ENCODE results near the gene CCHCR1. TPM values are rescaled to one million over a fixed set of nuclear protein-coding genes. Genes with fewer than 3 reads are reported as not detected.

CCHCR1 gene
- total and polyA plus RNA-seq, 9 of the 15 experiments (the other 6 are each of a cell fraction or from before 2014, with no cell fraction given), result 1.2 to 47.3 (median 32.0) TPM

DNA sequence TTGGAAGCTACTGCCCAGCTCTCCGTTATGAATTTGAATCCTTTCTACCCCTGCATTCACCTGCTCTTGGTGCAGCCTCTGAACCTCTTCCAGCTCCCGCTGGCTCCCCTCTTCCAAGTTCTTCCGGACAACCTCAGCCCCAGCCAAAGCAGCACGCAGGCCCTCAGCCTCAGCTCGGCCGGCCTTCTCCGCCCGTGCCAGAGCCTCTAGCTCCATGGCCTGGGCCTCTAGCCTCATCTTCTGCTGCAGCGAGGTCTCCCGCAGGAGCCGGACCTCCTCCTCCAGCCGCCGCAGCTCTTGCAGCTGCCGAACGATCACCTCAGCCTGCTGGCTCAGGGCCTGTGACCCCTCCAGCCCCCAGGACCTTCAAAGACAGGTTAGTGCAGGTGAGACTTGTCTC, 3.2 kb downstream of the CCHCR1 start:
- ATAC-seq, result no peak
- intact Hi-C loops (cut with micrococcal nuclease) (no loop called here), in situ Hi-C loops (cut with MboI) (no loop called here)
- DNase-seq (ENCODE audit: extremely low read depth in 1 of 4, low spot score in 3 of 4), result no peak
- H2AFZ ChIP-seq (ENCODE audit: low read depth, low read length), result no peak overlapping the region
- no peak overlapping the region for H3K4me3 ChIP-seq
- H3K27ac ChIP-seq (ENCODE audit: extremely low read depth, low read depth, low read length), result no peak overlapping the region
- no peak for FAIRE-seq
- ChIA-PET POLR2A (interaction anchor here (1.4 to 1.9 kb wide), 2 partner anchors 10 to 43 kb away, joined by 3 to 6 read pairs; no protein-coding TSS in a partner anchor), CTCF (ENCODE audit: low intra/inter-chr PET ratio) (no interaction called here)
- BruUV-seq (replicated peaks), result no TSS peak
- peaks cover 16% of the 10 kb centered on the region; the same call in 2 of the 3 replicates for H3K79me2 ChIP-seq (ENCODE audit: control insufficient read depth, insufficient read depth, low read length)
- no peaks in the 10 kb centered on the region for H3K9me1 ChIP-seq (ENCODE audit: control insufficient read depth, insufficient read depth, low read length)
- peaks cover 12 to 23% of the 10 kb centered on the region in 2 experiments; a peak in 4 of 5 replicates for H3K4me1 ChIP-seq (replicated peaks in 1 of 2; ENCODE audit: control insufficient read depth in 2 of 2, insufficient read depth in 2 of 2, low read length in 2 of 2)
- H3K4me2 ChIP-seq (ENCODE audit: insufficient read depth, low read length), result no peak overlapping the region
- no peak for TF ChIP-seq PRMT5 (CRISPR knock-in tag; IDR thresholded peaks at IDR 0.05)
- no peak for TF ChIP-seq THRAP3 (IDR thresholded peaks at IDR 0.05; ENCODE audit: borderline replicate concordance)
- no peak for TF ChIP-seq NR1H2 (CRISPR knock-in tag; IDR thresholded peaks at IDR 0.05)
- H3K36me3 ChIP-seq (ENCODE audit: control insufficient read depth, insufficient read depth, low read length), result peaks cover 50% of the 10 kb centered on the region; the same call in 2 of the 3 replicates
- no peaks in the 10 kb centered on the region for H3K9me3 ChIP-seq (replicated peaks; ENCODE audit: control insufficient read depth, insufficient read depth, low read depth, low read length)
- peak overlapping the region in 1 of 2 experiments; percentile 38; a peak in 2 of 4 replicates for H3K9ac ChIP-seq (ENCODE audit: insufficient read depth in 1 of 2, low read depth in 2 of 2, low read length in 2 of 2)
- no peaks in the 10 kb centered on the region for H3K27me3 ChIP-seq (ENCODE audit: control insufficient read depth in 2 of 2, insufficient read depth in 2 of 2, low read length in 2 of 2)
- no peaks in the 10 kb centered on the region for H4K20me1 ChIP-seq (replicated peaks; ENCODE audit: control insufficient read depth, insufficient read depth, low read length)
- WGBS (ENCODE audit: insufficient coverage, low coverage, missing lambda C conversion rate), result 96% methylated on average over 15 of the region's 15 CpGs

DNA sequence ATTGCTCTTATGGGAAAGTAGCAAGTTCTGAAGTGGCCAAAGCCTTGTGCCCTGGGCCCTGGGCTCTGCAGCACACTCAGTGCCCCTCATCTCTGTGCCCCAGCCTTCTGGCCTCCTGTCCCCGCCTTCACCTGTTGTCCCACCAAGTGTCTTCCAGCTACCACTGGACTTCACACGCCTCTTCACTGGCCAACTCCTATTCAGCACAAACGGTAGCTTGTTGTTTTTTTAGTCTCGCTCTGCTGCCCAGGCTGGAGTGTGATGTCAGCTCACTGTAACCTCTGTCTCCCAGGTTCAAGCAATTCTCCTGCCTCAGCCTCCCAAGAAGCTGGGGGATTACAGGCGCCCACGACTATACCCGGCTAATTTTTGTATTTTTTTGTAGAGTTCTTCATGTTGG, 4.8 kb downstream of the CCHCR1 start:
- peak overlapping the region in 1 of 2 experiments; percentile 81; a peak in 2 of 4 replicates for H3K9ac ChIP-seq (ENCODE audit: insufficient read depth in 1 of 2, low read depth in 2 of 2, low read length in 2 of 2)
- FAIRE-seq (no peak), DNase-seq (ENCODE audit: extremely low read depth in 1 of 4, low spot score in 3 of 4) (no peak), ATAC-seq (no peak)
- intact Hi-C loops (cut with micrococcal nuclease) (no loop called here), in situ Hi-C loops (cut with MboI) (no loop called here)
- H3K9me3 ChIP-seq (replicated peaks; ENCODE audit: control insufficient read depth, insufficient read depth, low read depth, low read length), result no peaks in the 10 kb centered on the region
- H3K27ac ChIP-seq (ENCODE audit: extremely low read depth, low read depth, low read length), result no peak overlapping the region
- 78% methylated on average over 7 of the region's 7 CpGs for WGBS (ENCODE audit: insufficient coverage, low coverage, missing lambda C conversion rate)
- no peak overlapping the region for H3K4me3 ChIP-seq
- POLR2A ChIA-PET, result interaction anchor here (0.7 kb wide), 1 partner anchor 638 kb away, joined by 4 read pairs; no protein-coding TSS in a partner anchor
- peaks cover 8% of the 10 kb centered on the region; the same call in 2 of the 3 replicates for H3K79me2 ChIP-seq (ENCODE audit: control insufficient read depth, insufficient read depth, low read length)
- CTCF ChIA-PET (ENCODE audit: low intra/inter-chr PET ratio), result interaction anchor here (0.6 kb wide), 1 partner anchor 21 kb away, joined by 3 read pairs; no protein-coding TSS in a partner anchor
- H3K4me2 ChIP-seq (ENCODE audit: insufficient read depth, low read length), result no peak overlapping the region
- peaks cover 56% of the 10 kb centered on the region; the same call in 2 of the 3 replicates for H3K36me3 ChIP-seq (ENCODE audit: control insufficient read depth, insufficient read depth, low read length)
- no TSS peak for BruUV-seq (replicated peaks)
- H3K4me1 ChIP-seq (replicated peaks in 1 of 2; ENCODE audit: control insufficient read depth in 2 of 2, insufficient read depth in 2 of 2, low read length in 2 of 2), result peaks cover 7 to 16% of the 10 kb centered on the region in 2 experiments; a peak in 4 of 5 replicates
- H4K20me1 ChIP-seq (replicated peaks; ENCODE audit: control insufficient read depth, insufficient read depth, low read length), result no peaks in the 10 kb centered on the region
- no peaks in the 10 kb centered on the region for H3K9me1 ChIP-seq (ENCODE audit: control insufficient read depth, insufficient read depth, low read length)
- H2AFZ ChIP-seq (ENCODE audit: low read depth, low read length), result no peak overlapping the region
- no peaks in the 10 kb centered on the region for H3K27me3 ChIP-seq (ENCODE audit: control insufficient read depth in 2 of 2, insufficient read depth in 2 of 2, low read length in 2 of 2)
- TF ChIP-seq FOXJ2 (tag; IDR thresholded peaks at IDR 0.05) (no peak), U2AF2 (optimal IDR thresholded peaks at IDR 0.05; ENCODE audit: low read depth, low read length) (no peak), ZKSCAN1 (IDR thresholded peaks at IDR 0.05; ENCODE audit: low read depth, low read length) (no peak), SMARCE1 (IDR thresholded peaks at IDR 0.05) (no peak), KDM4B (IDR thresholded peaks at IDR 0.05; ENCODE audit: borderline replicate concordance in 2 of 2, low read depth in 1 of 2) (no peak), ZNF584 (CRISPR knock-in tag; IDR thresholded peaks at IDR 0.05; ENCODE audit: low read depth) (no peak), SRF (CRISPR knock-in tag; IDR thresholded peaks at IDR 0.05) (no peak), PHB2 (IDR thresholded peaks at IDR 0.05; ENCODE audit: low read depth) (no peak), ARID1B (IDR thresholded peaks at IDR 0.05) (no peak)
- TF ChIP-seq, protein P1, sequence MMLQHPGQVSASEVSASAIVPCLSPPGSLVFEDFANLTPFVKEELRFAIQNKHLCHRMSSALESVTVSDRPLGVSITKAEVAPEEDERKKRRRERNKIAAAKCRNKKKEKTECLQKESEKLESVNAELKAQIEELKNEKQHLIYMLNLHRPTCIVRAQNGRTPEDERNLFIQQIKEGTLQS (IDR thresholded peaks at IDR 0.05), result no peak
- TF ChIP-seq, protein P1 (CRISPR knock-in tag; conservative IDR thresholded peaks at IDR 0.05), result no peak
- TF ChIP-seq, protein P2, sequence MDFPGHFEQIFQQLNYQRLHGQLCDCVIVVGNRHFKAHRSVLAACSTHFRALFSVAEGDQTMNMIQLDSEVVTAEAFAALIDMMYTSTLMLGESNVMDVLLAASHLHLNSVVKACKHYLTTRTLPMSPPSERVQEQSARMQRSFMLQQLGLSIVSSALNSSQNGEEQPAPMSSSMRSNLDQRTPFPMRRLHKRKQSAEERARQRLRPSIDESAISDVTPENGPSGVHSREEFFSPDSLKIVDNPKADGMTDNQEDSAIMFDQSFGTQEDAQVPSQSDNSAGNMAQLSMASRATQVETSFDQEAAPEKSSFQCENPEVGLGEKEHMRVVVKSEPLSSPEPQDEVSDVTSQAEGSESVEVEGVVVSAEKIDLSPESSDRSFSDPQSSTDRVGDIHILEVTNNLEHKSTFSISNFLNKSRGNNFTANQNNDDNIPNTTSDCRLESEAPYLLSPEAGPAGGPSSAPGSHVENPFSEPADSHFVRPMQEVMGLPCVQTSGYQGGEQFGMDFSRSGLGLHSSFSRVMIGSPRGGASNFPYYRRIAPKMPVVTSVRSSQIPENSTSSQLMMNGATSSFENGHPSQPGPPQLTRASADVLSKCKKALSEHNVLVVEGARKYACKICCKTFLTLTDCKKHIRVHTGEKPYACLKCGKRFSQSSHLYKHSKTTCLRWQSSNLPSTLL (IDR thresholded peaks at IDR 0.05), result no peak
